H1 (cell line): Measurements from ENCODE around the gene TRMT44. TPM values are rescaled to one million over a fixed set of nuclear protein-coding genes. Genes with fewer than 3 reads are reported as not detected.

ENCODE experiments used
- CTCF ChIA-PET: fragments of 300-600 bp; sonication (Branson Sonifier 250); formaldehyde crosslinking; loops from one replicate; lab custom pipeline; 2021; ENCODE audit not compliant: partially characterized antibody; lab: Charles Lee
- POLR2A ChIA-PET: fragments of 300-600 bp; sonication (Branson Sonifier 250); formaldehyde crosslinking; loops from one replicate; lab custom pipeline; 2021; ENCODE audit warnings: inconsistent platforms; ENCODE audit not compliant: partially characterized antibody; lab: Charles Lee
- DNase-seq, 2 experiments: peaks; one replicate each; pipeline versions ENCODE4 v3.0.0 to v3.0.0-alpha.2; 2010 to 2022; ENCODE audit warnings: low spot score in 2 of 2, low read depth in 1 of 2, mixed read lengths in 1 of 2
- FAIRE-seq: peaks from 2 replicates; lab custom pipeline; 2011; peaks lifted over from hg19 to GRCh38; lab: Jason Lieb, UNC
- H2AFZ ChIP-seq: 2 replicates; pipeline ENCODE4 v1.8.1; 2012; ENCODE audit warnings: low read length, inconsistent platforms
- H2AK5ac ChIP-seq: 2 replicates; pipeline ENCODE4 v1.6.1; 2013; ENCODE audit warnings: low read depth, low read length
- H2BK120ac ChIP-seq: replicated peaks from 2 replicates; pipeline ENCODE3; 2013; ENCODE audit warnings: low read depth, low read length, inconsistent platforms
- H2BK12ac ChIP-seq: 2 replicates; pipeline ENCODE4 v1.6.1; 2013; ENCODE audit warnings: low read depth, low read length
- H2BK15ac ChIP-seq: 2 replicates; pipeline ENCODE4 v1.6.1; 2013; ENCODE audit warnings: low read length
- H2BK20ac ChIP-seq: 2 replicates; pipeline ENCODE4 v1.6.1; 2013; ENCODE audit warnings: low read length
- H2BK5ac ChIP-seq: 2 replicates; pipeline ENCODE4 v1.6.1; 2013; ENCODE audit warnings: low read depth, low read length
- H3K14ac ChIP-seq: 2 replicates; pipeline ENCODE4 v1.6.1; 2013; ENCODE audit warnings: inconsistent platforms; ENCODE audit not compliant: insufficient read length
- H3K18ac ChIP-seq: 2 replicates; pipeline ENCODE4 v1.6.1; 2013; ENCODE audit warnings: low read length; ENCODE audit errors: extremely low read depth
- H3K23ac ChIP-seq: 2 replicates; pipeline ENCODE4 v1.6.1; 2013; ENCODE audit warnings: inconsistent platforms; ENCODE audit not compliant: insufficient read length
- H3K23me2 ChIP-seq: 2 replicates; pipeline ENCODE4 v1.6.1; 2013; ENCODE audit warnings: low read depth, low read length
- H3K27ac ChIP-seq: 2 replicates; pipeline ENCODE4 v1.6.1; 2011; ENCODE audit warnings: low read depth, low read length, inconsistent platforms
- H3K27me3 ChIP-seq, 4 experiments: replicated peaks in 1 of 4; 1 replicate in 1 of 4; 2 replicates in 3 of 4; pipeline versions ENCODE4 v1.6.1 to v1.8.1; 2011 to 2013; ENCODE audit warnings: low read length in 3 of 4, mild to moderate bottlenecking in 3 of 4, inconsistent platforms in 2 of 4, mixed read lengths in 2 of 4, moderate library complexity in 1 of 4; ENCODE audit not compliant: control insufficient read depth in 3 of 4, insufficient read depth in 3 of 4; ENCODE audit errors: extremely low read depth in 1 of 4
- H3K36me3 ChIP-seq, 4 experiments: 2 replicates each; pipeline versions ENCODE4 v1.6.1 to v1.8.1; 2011 to 2013; ENCODE audit warnings: mild to moderate bottlenecking in 4 of 4, low read length in 3 of 4, moderate library complexity in 2 of 4, control low read depth in 1 of 4, inconsistent platforms in 1 of 4; ENCODE audit not compliant: insufficient read depth in 4 of 4, control insufficient read depth in 2 of 4
- H3K4ac ChIP-seq: replicated peaks from 2 replicates; pipeline ENCODE3; 2013; ENCODE audit warnings: low read length, low read depth, mixed read lengths, inconsistent platforms; ENCODE audit not compliant: insufficient read length
- H3K4me1 ChIP-seq, 4 experiments: replicated peaks in 1 of 4; 1 replicate in 1 of 4; 2 replicates in 3 of 4; pipeline versions ENCODE4 v1.6.1 to v1.8.1; 2011 to 2013; ENCODE audit warnings: low read length in 3 of 4, inconsistent platforms in 2 of 4, mixed read lengths in 1 of 4; ENCODE audit not compliant: insufficient read depth in 4 of 4, control insufficient read depth in 3 of 4
- H3K4me2 ChIP-seq, 2 experiments: 2 replicates each; pipeline versions ENCODE4 v1.6.1 to v1.8.1; 2011 to 2013; ENCODE audit warnings: low read depth in 2 of 2, low read length in 2 of 2, control low read depth in 1 of 2, inconsistent platforms in 1 of 2, mild to moderate bottlenecking in 1 of 2; ENCODE audit not compliant: insufficient read depth in 1 of 2
- H3K4me3 ChIP-seq, 4 experiments: fragments of 200-600, 300-600 bp in 1 of 4; sonication (generic), shearing (Covaris generic), sonication (Bioruptor Twin) in 1 of 4; 2 replicates each; pipeline versions ENCODE4 v1.5.1 to v1.8.1; 2011 to 2016; ENCODE audit warnings: low read length in 4 of 4, low read depth in 3 of 4, control low read depth in 2 of 4, inconsistent platforms in 2 of 4, mild to moderate bottlenecking in 2 of 4, mixed read lengths in 1 of 4, moderate library complexity in 1 of 4; ENCODE audit not compliant: insufficient read depth in 2 of 4; ENCODE audit errors: extremely low read depth in 1 of 4
- H3K56ac ChIP-seq: replicated peaks from 2 replicates; pipeline ENCODE3; 2013; ENCODE audit warnings: low read depth, mild to moderate bottlenecking, mixed read lengths, low read length, inconsistent platforms; ENCODE audit not compliant: insufficient read length
- H3K79me1 ChIP-seq: 2 replicates; pipeline ENCODE4 v1.6.1; 2013; ENCODE audit warnings: low read depth, low read length, control low read depth
- H3K79me2 ChIP-seq, 2 experiments: 2 replicates each; pipeline versions ENCODE4 v1.6.1 to v1.8.1; 2012 to 2013; ENCODE audit warnings: low read length in 2 of 2, mild to moderate bottlenecking in 2 of 2, inconsistent platforms in 1 of 2; ENCODE audit not compliant: insufficient read depth in 2 of 2, control insufficient read depth in 1 of 2
- H3K9ac ChIP-seq, 4 experiments: replicated peaks in 1 of 4; 1 replicate in 1 of 4; 2 replicates in 3 of 4; pipeline versions ENCODE4 v1.6.1 to v1.8.1; 2011 to 2013; ENCODE audit warnings: low read depth in 3 of 4, low read length in 3 of 4, control low read depth in 2 of 4, mild to moderate bottlenecking in 2 of 4, moderate library complexity in 2 of 4, inconsistent platforms in 1 of 4; ENCODE audit errors: extremely low read depth in 1 of 4
- H3K9me3 ChIP-seq, 2 experiments: 2 replicates each; pipeline versions ENCODE4 v1.6.1 to v1.8.1; 2012 to 2013; ENCODE audit warnings: mild to moderate bottlenecking in 2 of 2, moderate library complexity in 2 of 2, control low read depth in 1 of 2, inconsistent platforms in 1 of 2, low read depth in 1 of 2, low read length in 1 of 2, mixed read lengths in 1 of 2; ENCODE audit not compliant: insufficient read depth in 2 of 2
- H4K20me1 ChIP-seq, 2 experiments: replicated peaks in 1 of 2; 2 replicates each; pipeline versions ENCODE3 to v1.8.1; 2011 to 2013; ENCODE audit warnings: inconsistent platforms in 2 of 2, low read length in 2 of 2, mild to moderate bottlenecking in 1 of 2; ENCODE audit not compliant: insufficient read depth in 2 of 2, control insufficient read depth in 1 of 2
- H4K5ac ChIP-seq: 2 replicates; pipeline ENCODE4 v1.6.1; 2013; ENCODE audit warnings: low read length, low read depth, mixed read lengths, inconsistent platforms; ENCODE audit not compliant: insufficient read length
- H4K8ac ChIP-seq: 2 replicates; pipeline ENCODE4 v1.8.0; 2013; ENCODE audit warnings: mild to moderate bottlenecking, moderate library complexity, low read length, inconsistent platforms; ENCODE audit not compliant: insufficient read depth; ENCODE audit errors: extremely low read depth
- H4K91ac ChIP-seq: replicated peaks from 2 replicates; pipeline ENCODE3; 2013; ENCODE audit warnings: low read length, mixed read lengths, inconsistent platforms; ENCODE audit not compliant: insufficient read length
- FOSL1 ChIP-seq: IDR thresholded peaks from 2 replicates; pipeline ENCODE4 v1.6.1; 2011; ENCODE audit warnings: mild to moderate bottlenecking, low read depth, low read length, moderate library complexity; ENCODE audit not compliant: insufficient read depth
- SP2 ChIP-seq: IDR thresholded peaks from 2 replicates; pipeline ENCODE4 v1.6.1; 2012; ENCODE audit warnings: mild to moderate bottlenecking, low read length, inconsistent platforms
- TBP ChIP-seq: IDR thresholded peaks from 2 replicates; pipeline ENCODE4 v1.6.1; 2011; ENCODE audit warnings: low read depth, low read length, improper control_type of control experiment
- WGBS, 2 experiments: shearing (Covaris generic) in 1 of 2; methylation state at CpG; one replicate each; pipeline versions ENCODE4 v1.1.6 to v1.1.7; 2013 to 2015; ENCODE audit warnings: low lambda C conversion rate in 2 of 2, mixed read lengths in 2 of 2, inconsistent platforms in 1 of 2, low coverage in 1 of 2, missing lambda C conversion rate in 1 of 2; ENCODE audit not compliant: insufficient replicate concordance in 2 of 2, insufficient coverage in 1 of 2, insufficient read length in 1 of 2; ENCODE audit errors: extremely low coverage in 1 of 2, missing lambda C conversion rate in 1 of 2; 5-methylcytosine and 5-hydroxymethylcytosine counted together
- polyA plus RNA-seq, 7 experiments: library from polyadenylated mRNA; depleted of rRNA in 3 of 7; stranded (reverse) in 5 of 7; unstranded in 2 of 7; fragments of >200 nt in 5 of 7; fragments of 200-250 nt in 2 of 7; gene quantifications; 1 replicate in 5 of 7; 2 replicates in 1 of 7; 4 replicates in 1 of 7; pipeline versions ENCODE4 v1.2.1 to v1.2.3, GENCODE V29; 2011 to 2013; ENCODE audit warnings: missing spikeins in 2 of 7, mixed read lengths in 2 of 7
- total RNA-seq: library from RNA; stranded (reverse); fragmentation: NEBNext Ultra II Directional; extraction: Animal tissue kit (Norgen Biotek cat#: 25700); gene quantifications from 2 replicates; pipeline ENCODE4 v1.2.1, GENCODE V29; 2021

TRMT44 gene
- total and polyA plus RNA-seq, 2 of the 8 experiments (the other 6 are each of a cell fraction or from before 2014, with no cell fraction given), result 8.6 to 23.9 TPM

DNA sequence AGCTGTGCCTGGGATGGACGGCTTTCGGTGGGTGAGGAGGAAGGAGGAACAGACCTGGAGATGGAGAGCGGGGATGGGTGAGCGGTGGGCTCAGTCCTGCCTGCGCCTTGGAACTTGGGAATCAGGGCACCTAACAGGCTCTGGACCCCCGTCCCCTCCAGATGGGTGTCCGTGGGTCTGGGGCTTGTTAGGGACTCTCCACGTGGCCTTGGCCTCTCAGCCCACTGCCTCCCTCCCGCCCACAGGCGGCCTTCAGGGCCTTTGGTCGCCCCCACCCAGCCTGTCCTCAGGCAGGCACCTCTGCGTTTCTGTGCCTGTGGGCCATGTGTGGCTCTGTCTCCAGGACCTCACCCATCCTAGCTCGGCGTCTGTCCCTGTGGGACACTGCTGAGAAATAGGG is 29.0 kb downstream of the TRMT44 start:
- H2BK5ac ChIP-seq, result no peak overlapping the region
- H3K23ac ChIP-seq, result no peak overlapping the region
- no peak overlapping the region for H2BK15ac ChIP-seq
- no peak overlapping the region for H2AK5ac ChIP-seq
- H3K27me3 ChIP-seq, result no peaks in the 10 kb centered on the region
- no peak overlapping the region for H2BK12ac ChIP-seq
- no peak overlapping the region for H3K14ac ChIP-seq
- no peak overlapping the region for H3K18ac ChIP-seq
- H3K9ac ChIP-seq, result no peak overlapping the region
- no peak overlapping the region for H3K27ac ChIP-seq
- H3K79me2 ChIP-seq, result no peaks in the 10 kb centered on the region
- no peak overlapping the region for H2BK20ac ChIP-seq
- H4K5ac ChIP-seq, result no peak overlapping the region
- peaks cover 0 to 4% of the 10 kb centered on the region in 2 experiments for H4K20me1 ChIP-seq
- H3K4me1 ChIP-seq, result peaks cover 0 to 5% (median 2%) of the 10 kb centered on the region in 4 experiments; a peak in 2 of 7 replicates
- no peak overlapping the region for H4K8ac ChIP-seq
- H4K91ac ChIP-seq, result no peak overlapping the region
- H3K9me3 ChIP-seq, result no peaks in the 10 kb centered on the region
- 86% methylated on average over 14 of the region's 14 CpGs; no CpG with 5 or more reads in 1 of the 2 experiments for WGBS, 2 experiments
- POLR2A ChIA-PET, result interaction anchor here (1.2 to 1.8 kb wide), 2 partner anchors 8 to 111 kb away, joined by 3 read pairs; partner anchors contain the start of gene GPR78
- no peak for DNase-seq
- H2BK120ac ChIP-seq, result no peak overlapping the region
- CTCF ChIA-PET, result interaction anchor here (1.3 to 11.2 kb wide), 16 partner anchors 10 to 138 kb away, joined by 3 to 237 read pairs (median 10); partner anchors contain the start of genes CPZ and GPR78
- no peak overlapping the region for H3K4ac ChIP-seq
- no peaks in the 10 kb centered on the region for H3K23me2 ChIP-seq
- no peak overlapping the region for H3K56ac ChIP-seq
- no peak overlapping the region for H3K4me3 ChIP-seq
- no peak for FAIRE-seq
- no peak overlapping the region for H2AFZ ChIP-seq
- peaks cover 4 to 19% (median 12%) of the 10 kb centered on the region in 4 experiments; a peak in 5 of 8 replicates for H3K36me3 ChIP-seq
- no peak overlapping the region for H3K4me2 ChIP-seq
- H3K79me1 ChIP-seq, result no peaks in the 10 kb centered on the region
- no peak for TF ChIP-seq SP2
- no peak for TF ChIP-seq FOSL1
- TF ChIP-seq TBP, result no peak
